Gastroesophageal sphincter (tissue), 4 donors: ENCODE data around the gene NAIF1. TPM values are rescaled to one million over a fixed set of nuclear protein-coding genes. Genes with fewer than 3 reads are reported as not detected.

Experiments used
- ATAC-seq: fragments of 150-250 bp; one replicate; pipeline ENCODE4 v1.9.1; 2016; ENCODE audit warnings: mild to moderate bottlenecking, moderate library complexity
- H3K27ac ChIP-seq, 4 donors: fragments of 200-600 bp; sonication (generic) in 3 of 4; 1 replicate in 3 of 4; 2 replicates in 1 of 4; pipeline ENCODE4 v1.5.1; 2016 to 2019
- H3K27me3 ChIP-seq: fragments of 200-600 bp; sonication (generic); one replicate; pipeline ENCODE4 v1.5.1; 2019
- H3K36me3 ChIP-seq, 2 donors: fragments of 200-600 bp; sonication (generic); one replicate each; pipeline ENCODE4 v1.5.1; 2019; ENCODE audit warnings: control low read depth in 1 of 2
- H3K4me1 ChIP-seq, 3 donors: fragments of 200-600 bp; sonication (generic); 1 replicate in 2 of 3; 2 replicates in 1 of 3; pipeline ENCODE4 v1.5.1; 2016 to 2019; ENCODE audit warnings: control low read depth in 2 of 3
- H3K4me3 ChIP-seq, 2 donors: fragments of 200-600 bp; sonication (generic); one replicate each; pipeline ENCODE4 v1.5.1; 2019; ENCODE audit warnings: mild to moderate bottlenecking in 1 of 2, moderate library complexity in 1 of 2
- H3K9me3 ChIP-seq, 3 donors: fragments of 200-600 bp; sonication (generic); one replicate each; pipeline ENCODE4 v1.5.1; 2017 to 2019; ENCODE audit warnings: control low read depth in 2 of 3
- CTCF ChIP-seq, 4 experiments: fragments of 200-600 bp in 2 of 4; fragments of 450-650 bp in 2 of 4; sonication (generic) in 1 of 4; IDR thresholded peaks; one replicate each; pipeline ENCODE4 v1.5.1; 2017 to 2019; ENCODE audit warnings: antibody characterized with exemption in 4 of 4, mild to moderate bottlenecking in 2 of 4, moderate library complexity in 2 of 4
- EP300 ChIP-seq: sonication (generic); formaldehyde crosslinking; IDR thresholded peaks from one replicate; pipeline ENCODE4 v1.6.1; 2017; ENCODE audit warnings: antibody characterized with exemption, mild to moderate bottlenecking
- POLR2A ChIP-seq, 2 donors: fragments of 450-650 bp; IDR thresholded peaks; one replicate each; pipeline ENCODE4 v1.6.1; 2017; ENCODE audit warnings: antibody characterized with exemption in 2 of 2, mild to moderate bottlenecking in 2 of 2, moderate library complexity in 1 of 2
- POLR2AphosphoS5 ChIP-seq: sonication (generic); formaldehyde crosslinking; IDR thresholded peaks from one replicate; pipeline ENCODE4 v1.6.1; 2017; ENCODE audit warnings: antibody characterized with exemption
- WGBS, 2 donors: methylation state at CpG; one replicate each; pipeline ENCODE4 v1.1.5; 2018; ENCODE audit warnings: low coverage in 1 of 2; 5-methylcytosine and 5-hydroxymethylcytosine counted together
- total RNA-seq, 4 donors: library from RNA; depleted of rRNA; stranded (reverse); fragments of >200 nt; gene quantifications; one replicate each; pipeline ENCODE4 v1.1.0, GENCODE V29; 2016

NAIF1 gene
- 10 to 100 TPM in 1 of 4 donors, 1 to 10 TPM in 3; 5.3 to 11.4 (median 8.6) TPM for total RNA-seq

GRCh38 chr9:128066713-128067644 lies at the start of gene NAIF1:
Gene NAIF1, minus strand, starts transcription at chr9:128067320. Its CDS starts 219 bp downstream, at chr9:128067101.
- Histone ChIP-seq H3K4me1 (peaks cover 0 to 80% (median 25%) of the 10 kb centered on the region in 3 donors), H3K4me3 (peak within 1 kb of the TSS; percentile 66 to 97)

GRCh38 chr9:128116104-128117083 lies 49.3 kb upstream of the NAIF1 start:
- Histone ChIP-seq H3K4me1 (peaks cover 0 to 12% (median 5%) of the 10 kb centered on the region in 3 donors), H3K36me3 (peaks cover 0 to 48% of the 10 kb centered on the region in 2 donors), H3K4me3 (no peak overlapping the region), H3K27me3 (no peaks in the 10 kb centered on the region), H3K9me3 (no peaks in the 10 kb centered on the region), H3K27ac (no peak overlapping the region)
- WGBS, 2 donors = 80 to 93% methylated on average over 6 to 7 of the region's 16 CpGs
- no peak for ATAC-seq
- TF ChIP-seq EP300 (no peak), CTCF (IDR thresholded peaks at IDR 0.05) (no peak), POLR2AphosphoS5 (no peak), POLR2A (IDR thresholded peaks at IDR 0.05) (no peak)

More at GRCh38 chr9:128066713-128067644, at the start of gene NAIF1:
- Histone ChIP-seq H3K27me3 (no peaks in the 10 kb centered on the region), H3K36me3 (peaks cover 0 to 18% of the 10 kb centered on the region in 2 donors), H3K9me3 (no peaks in the 10 kb centered on the region), H3K27ac (peak within 1 kb of the TSS; percentile 92 to 99 (median 96))
- TF ChIP-seq POLR2AphosphoS5 = peak; percentile 74
- TF ChIP-seq POLR2A (IDR thresholded peaks at IDR 0.05) = peak; percentile 39 to 57
- no peak for TF ChIP-seq CTCF (IDR thresholded peaks at IDR 0.05)
- 0 to 18% methylated on average over 10 to 29 of the region's 54 CpGs for WGBS, 2 donors
- peak; percentile 88 for ATAC-seq

GRCh38 chr9:128115187-128116103 lies 48.3 kb upstream of the NAIF1 start:
- H3K9me3 ChIP-seq = no peaks in the 10 kb centered on the region
- peaks cover 0 to 38% of the 10 kb centered on the region in 2 donors for H3K36me3 ChIP-seq
- no peaks in the 10 kb centered on the region for H3K27me3 ChIP-seq
- no peak for ATAC-seq
- H3K4me3 ChIP-seq = no peak overlapping the region
- WGBS, 2 donors = no CpG with 5 or more reads among the region's 26 CpGs
- TF ChIP-seq POLR2A (IDR thresholded peaks at IDR 0.05) (no peak), POLR2AphosphoS5 (no peak), CTCF (IDR thresholded peaks at IDR 0.05) (no peak), EP300 (no peak)
- H3K4me1 ChIP-seq = peaks cover 0 to 12% (median 5%) of the 10 kb centered on the region in 3 donors
- no peak overlapping the region for H3K27ac ChIP-seq
